Activated gamma-delta T cell (primary cell): ENCODE results near the gene ZSCAN10.
"Not testable (repeated sequence)": the region's sequence is repeated elsewhere in the genome, so short reads cannot be mapped to it uniquely, and the experiment has no call there.

Source experiments
- DNase-seq: peaks from one replicate; lab custom pipeline; 2025; lab: John Stamatoyannopoulos, UW

ZSCAN10 gene

DNA sequence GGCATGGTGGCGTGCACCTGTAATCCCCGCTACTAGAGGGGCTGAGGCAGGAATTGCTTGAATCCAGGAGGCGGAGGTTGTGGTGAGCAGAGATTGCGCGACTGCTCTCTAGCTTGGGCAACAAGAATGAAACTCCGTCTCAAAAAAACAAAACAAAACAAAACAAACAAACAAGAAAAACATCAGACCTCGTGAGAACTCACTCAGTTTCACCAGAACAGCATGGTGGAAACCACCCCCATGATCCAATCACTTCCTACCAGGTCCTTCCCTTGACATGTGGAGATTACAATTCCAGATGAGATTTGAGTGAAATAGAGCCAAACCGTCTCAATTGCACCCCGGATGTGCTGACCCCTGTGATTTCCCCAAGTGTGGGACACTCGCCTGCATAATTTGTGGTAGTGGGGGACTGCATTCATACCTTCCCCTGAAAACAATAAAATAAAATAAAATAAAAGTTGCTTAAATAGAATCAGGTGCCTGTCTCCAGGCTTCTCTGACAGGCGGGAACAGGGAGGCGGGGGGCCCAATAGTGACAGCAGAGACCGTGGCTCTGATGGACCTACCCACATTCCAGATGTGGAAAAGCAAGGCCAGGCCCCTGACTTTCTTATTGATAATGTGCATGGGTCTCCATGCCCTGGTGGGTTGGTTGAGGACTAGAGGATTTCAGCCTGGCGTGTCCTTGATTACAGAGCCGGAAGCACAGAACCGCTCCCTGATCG, 13.1 kb downstream of the ZSCAN10 start:
- no peak for DNase-seq

DNA sequence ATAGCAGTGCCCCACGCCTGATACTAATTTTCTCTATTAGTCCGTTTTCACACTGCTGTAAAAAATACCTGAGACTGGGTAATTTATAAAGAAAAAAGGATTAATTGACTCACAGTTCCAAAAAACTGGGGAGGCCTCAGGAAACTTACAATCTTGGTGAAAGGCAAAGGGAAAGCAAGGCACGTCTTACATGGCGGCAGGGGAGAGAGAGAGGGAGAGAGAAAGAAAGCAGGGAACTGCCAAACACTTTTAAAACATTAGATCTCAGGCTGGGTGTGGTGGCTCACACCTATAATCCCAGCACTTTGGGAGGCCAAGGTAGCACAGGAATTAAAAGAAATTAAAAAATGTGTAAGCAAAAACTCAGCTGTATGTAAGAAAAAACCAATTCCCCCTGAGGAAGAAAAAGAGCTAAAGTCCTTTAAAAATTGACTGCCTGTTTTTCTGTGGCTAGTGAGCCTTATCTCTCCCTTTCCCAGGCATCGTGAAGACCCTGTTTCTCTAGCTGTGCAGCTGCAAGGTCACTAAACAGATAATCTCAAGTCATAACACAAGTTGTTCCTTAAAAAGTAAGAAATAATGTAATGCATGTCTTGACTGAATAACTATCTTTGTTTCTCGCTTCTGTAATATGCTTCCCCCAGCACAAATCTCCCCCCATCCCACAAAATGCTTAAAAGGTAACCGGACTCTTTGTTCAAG, 14.0 kb downstream of the ZSCAN10 start:
- DNase-seq, result no peak

DNA sequence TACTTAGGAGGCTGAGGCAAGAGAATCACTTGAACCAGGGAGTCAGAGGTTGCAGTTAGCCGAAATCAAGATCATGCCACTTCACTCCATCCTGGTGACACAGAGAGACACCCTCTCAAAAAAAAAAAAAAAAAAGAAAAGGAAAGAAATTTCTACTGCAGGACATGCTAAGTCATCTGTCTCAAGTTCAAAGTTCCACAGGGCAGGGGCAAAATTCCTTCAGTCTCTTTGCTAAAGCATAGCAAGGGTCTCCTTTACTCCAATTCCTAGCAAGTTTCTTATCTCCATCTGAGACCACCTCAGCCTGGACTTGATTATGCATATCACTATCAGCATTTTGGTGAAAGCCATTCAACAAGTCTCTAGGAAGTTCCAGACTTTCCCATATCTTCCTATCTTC, 14.6 kb downstream of the ZSCAN10 start:
- DNase-seq, result no peak

DNA sequence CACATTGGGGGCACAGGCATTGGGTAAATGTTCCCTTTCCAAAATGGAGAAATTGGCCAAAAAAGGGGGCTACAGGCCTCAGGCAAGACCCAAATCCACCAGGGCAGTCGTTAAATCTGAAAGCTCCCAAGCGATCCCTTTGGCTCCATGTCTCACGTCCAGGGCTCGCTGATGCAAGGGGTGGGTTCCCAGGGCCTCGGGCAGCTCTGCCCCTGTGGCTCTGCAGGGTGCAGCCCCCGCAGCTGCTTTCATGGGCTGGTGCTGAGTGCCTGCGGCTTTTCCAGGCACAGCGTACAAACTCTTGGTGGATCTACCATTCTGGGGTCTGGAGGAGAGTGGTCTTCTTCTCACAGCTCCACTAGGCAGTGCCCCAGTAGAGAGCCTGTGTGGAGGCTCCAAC, 15.7 kb downstream of the ZSCAN10 start:
- not testable (repeated sequence) for DNase-seq

DNA sequence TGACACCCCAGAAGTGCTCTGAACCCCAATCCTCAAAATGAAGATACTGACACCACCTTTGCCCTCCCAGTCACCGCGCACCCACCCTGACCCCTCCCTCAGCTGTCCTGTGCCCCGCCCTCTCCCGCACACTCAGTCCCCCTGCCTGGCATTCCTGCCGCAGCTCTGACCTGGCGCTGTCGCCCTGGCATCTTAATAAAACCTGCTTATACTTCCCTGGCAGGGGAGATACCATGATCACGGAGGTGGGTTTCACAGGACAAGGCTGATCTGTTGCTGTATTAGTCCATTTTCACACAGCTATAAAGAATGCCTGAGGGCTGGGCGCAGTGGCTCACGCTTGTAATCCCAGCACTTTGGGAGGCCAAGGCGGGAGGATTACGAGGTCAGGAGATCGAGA, 17.1 kb downstream of the ZSCAN10 start:
- not testable (repeated sequence) for DNase-seq

DNA sequence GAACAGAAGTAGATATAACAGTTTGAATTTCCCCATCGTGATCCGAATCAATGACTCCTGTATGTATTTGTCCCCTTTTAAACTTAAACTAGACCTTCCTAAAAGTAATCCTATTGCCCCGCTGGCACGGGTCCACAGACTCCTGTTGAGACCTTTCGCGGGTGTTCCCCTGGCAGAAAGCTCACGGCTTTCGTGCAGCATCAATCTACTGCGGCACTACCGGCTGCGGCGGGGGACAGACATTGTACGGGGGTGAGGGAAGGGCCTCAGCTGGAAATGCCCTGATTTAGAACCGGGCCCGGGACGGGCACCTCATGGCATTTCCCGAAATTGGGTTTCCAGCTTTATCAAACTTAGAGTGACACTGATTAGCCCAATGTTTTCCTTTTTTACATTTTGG, 19.1 kb downstream of the ZSCAN10 start:
- no peak for DNase-seq

GRCh38 chr16:3076577-3076976, 22.5 kb downstream of the ZSCAN10 start:
- no peak for DNase-seq

- not testable (repeated sequence) for DNase-seq
Measured at GRCh38 chr16:3075946-3076345, 23.1 kb downstream of the ZSCAN10 start.

- DNase-seq, result no peak
Measured at GRCh38 chr16:3075523-3075915, 23.6 kb downstream of the ZSCAN10 start.

- DNase-seq, result no peak
Measured at GRCh38 chr16:3074860-3075522, 24.1 kb downstream of the ZSCAN10 start.

- no peak for DNase-seq
Measured at GRCh38 chr16:3073448-3073847, 25.6 kb downstream of the ZSCAN10 start.

GRCh38 chr16:3072576-3073263, 26.4 kb downstream of the ZSCAN10 start:
- DNase-seq, result not testable (repeated sequence)

GRCh38 chr16:3072148-3072547, 26.9 kb downstream of the ZSCAN10 start:
- DNase-seq, result not testable (repeated sequence)

- DNase-seq, result no peak
Measured at GRCh38 chr16:3071655-3072054, 27.4 kb downstream of the ZSCAN10 start.

GRCh38 chr16:3070608-3071111, 28.4 kb downstream of the ZSCAN10 start:
- DNase-seq, result no peak

- not testable (repeated sequence) for DNase-seq
Measured at GRCh38 chr16:3069146-3069545, 29.9 kb downstream of the ZSCAN10 start.

GRCh38 chr16:3068487-3068886, 30.6 kb downstream of the ZSCAN10 start:
- DNase-seq, result no peak

- DNase-seq, result no peak
Measured at GRCh38 chr16:3066440-3066748, 32.7 kb downstream of the ZSCAN10 start.

DNA sequence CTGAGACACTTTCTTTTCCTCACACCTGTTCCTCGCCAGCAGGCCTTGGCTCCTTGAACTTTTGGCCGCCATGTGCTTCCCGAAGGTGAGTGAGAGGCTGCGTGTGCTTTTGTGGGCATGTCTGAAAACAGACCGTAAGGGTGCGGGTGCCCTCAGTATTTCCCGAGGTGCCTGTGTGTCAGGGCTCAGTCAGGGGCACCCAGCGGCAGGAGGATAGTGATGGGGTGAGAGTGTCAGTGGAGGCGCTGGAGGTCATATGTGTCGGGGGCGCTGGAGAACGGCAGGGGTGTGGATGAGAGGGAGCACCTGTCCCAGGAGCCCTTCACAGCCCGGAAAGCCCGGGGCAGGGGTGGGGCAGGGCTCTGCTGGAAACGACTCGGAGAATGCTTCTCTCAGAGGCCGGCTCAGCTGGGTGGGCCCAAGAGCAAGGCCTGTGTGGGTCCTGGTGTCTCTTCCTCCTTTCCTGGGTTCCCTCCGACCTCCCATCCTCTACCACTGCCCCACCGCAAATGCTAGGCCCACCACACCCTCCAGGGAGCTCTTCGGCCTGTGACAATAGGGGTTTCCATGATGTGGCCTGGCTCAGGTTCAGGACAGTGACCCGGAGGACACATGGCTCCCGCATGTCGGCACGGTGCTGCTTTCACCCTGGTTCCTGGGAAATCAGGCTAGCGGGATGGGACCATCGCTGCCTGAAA, 33.2 kb downstream of the ZSCAN10 start:
- DNase-seq, result no peak

GRCh38 chr16:3065069-3065741, 33.9 kb downstream of the ZSCAN10 start, which contains the start of gene IL32:
TSS of gene IL32 (plus strand) at chr16:3065640. CDS start at chr16:3065812, 172 bp downstream.
- no peak for DNase-seq
